Measurements from ENCODE around the gene LCT.

LCT gene

GRCh38 chr2:135741043-135741394 lies 96.0 kb downstream of the LCT start:
- no peak for DNase-seq

GRCh38 chr2:135740206-135740605 lies 96.8 kb downstream of the LCT start:
- no peak for DNase-seq

All from NCI-H2081 treated with DMSO at 0.1 percent for 48 hours (cell line).